Prostate gland (tissue), 2 donors: Measurements from ENCODE around the gene CDRT4.

Experiments
- CTCF ChIP-seq, 4 experiments: fragments of 200-600 bp in 2 of 4; fragments of 450-650 bp in 2 of 4; sonication (generic) in 2 of 4; IDR thresholded peaks; 1 replicate in 3 of 4; 2 replicates in 1 of 4; pipeline ENCODE4 v1.5.1; 2016 to 2019; ENCODE audit warnings: antibody characterized with exemption in 4 of 4, mild to moderate bottlenecking in 2 of 4, moderate library complexity in 2 of 4
- POLR2A ChIP-seq: fragments of 450-650 bp; IDR thresholded peaks from one replicate; pipeline ENCODE4 v1.6.1; 2016; ENCODE audit warnings: antibody characterized with exemption, mild to moderate bottlenecking

GRCh38 chr17:15503731-15504130 is 36.3 kb upstream of the CDRT4 start:
- TF ChIP-seq POLR2A (no peak), CTCF (IDR thresholded peaks at IDR 0.05) (no peak)
